HEK293T (cell line): ENCODE measurements around the gene FCN1.

Experiments used
- CTCF ChIA-PET: fragments of 350-600 bp; formaldehyde crosslinking; extraction: SDS; loops from one replicate; lab custom pipeline; 2021; ENCODE audit warnings: antibody characterized with exemption, inconsistent platforms; lab: Yijun Ruan, JAX
- POLR2A ChIA-PET: fragments of 350-600 bp; formaldehyde crosslinking; extraction: SDS; loops from one replicate; lab custom pipeline; 2020; ENCODE audit warnings: antibody characterized with exemption, inconsistent platforms; lab: Yijun Ruan, JAX
- DNase-seq: peaks from one replicate; pipeline ENCODE4 v3.0.0; 2012; ENCODE audit warnings: mixed read lengths; ENCODE audit errors: extremely low spot score
- ARNT ChIP-seq: fragments of 450-650 bp; IDR thresholded peaks from 2 replicates; pipeline ENCODE4 v1.6.1; 2017; ENCODE audit warnings: mild to moderate bottlenecking
- BHLHE40 ChIP-seq: fragments of 450-650 bp; IDR thresholded peaks from 2 replicates; pipeline ENCODE4 v1.6.1; 2016; ENCODE audit warnings: mild to moderate bottlenecking, moderate library complexity, borderline replicate concordance
- CTBP1 ChIP-seq: fragments of 450-650 bp; IDR thresholded peaks from 2 replicates; pipeline ENCODE4 v1.6.1; 2016; ENCODE audit warnings: borderline replicate concordance
- ELF4 ChIP-seq: fragments of 450-650 bp; IDR thresholded peaks from 2 replicates; pipeline ENCODE4 v1.6.1; 2017; ENCODE audit warnings: antibody characterized with exemption
- FOXA1 ChIP-seq: fragments of 450-650 bp; IDR thresholded peaks from 2 replicates; pipeline ENCODE4 v1.6.1; 2016; ENCODE audit warnings: mild to moderate bottlenecking
- FOXK2 ChIP-seq: fragments of 450-650 bp; IDR thresholded peaks from 2 replicates; pipeline ENCODE4 v1.6.1; 2016; ENCODE audit warnings: mild to moderate bottlenecking
- FOXM1 ChIP-seq: fragments of 450-650 bp; IDR thresholded peaks from 2 replicates; pipeline ENCODE4 v1.6.1; 2017; ENCODE audit warnings: mild to moderate bottlenecking, borderline replicate concordance
- HDGF ChIP-seq: fragments of 450-650 bp; IDR thresholded peaks from 2 replicates; pipeline ENCODE4 v1.6.1; 2017; ENCODE audit warnings: antibody characterized with exemption, borderline replicate concordance
- L3MBTL2 ChIP-seq: fragments of 450-650 bp; conservative IDR thresholded peaks from 2 replicates; pipeline ENCODE4 v1.6.1; 2016; ENCODE audit warnings: mild to moderate bottlenecking
- LEF1 ChIP-seq: fragments of 450-650 bp; IDR thresholded peaks from 2 replicates; pipeline ENCODE4 v1.6.1; 2017; ENCODE audit warnings: mild to moderate bottlenecking, borderline replicate concordance
- NFRKB ChIP-seq: fragments of 450-650 bp; IDR thresholded peaks from 2 replicates; pipeline ENCODE4 v1.6.1; 2016; ENCODE audit warnings: mild to moderate bottlenecking, moderate library complexity
- PKNOX1 ChIP-seq: fragments of 450-650 bp; IDR thresholded peaks from 2 replicates; pipeline ENCODE4 v1.6.1; 2016
- SP1 ChIP-seq: fragments of 450-650 bp; IDR thresholded peaks from 2 replicates; pipeline ENCODE4 v1.6.1; 2017
- SUZ12 ChIP-seq: fragments of 450-650 bp; IDR thresholded peaks from 2 replicates; pipeline ENCODE4 v1.6.1; 2016; ENCODE audit warnings: mild to moderate bottlenecking
- TARDBP ChIP-seq: fragments of 450-650 bp; IDR thresholded peaks from 2 replicates; pipeline ENCODE4 v1.6.1; 2016
- ZNF384 ChIP-seq: fragments of 450-650 bp; IDR thresholded peaks from 2 replicates; pipeline ENCODE4 v1.6.1; 2016

FCN1 gene

GRCh38 chr9:134964271-134965055, 46.8 kb upstream of the FCN1 start:
- TF ChIP-seq NFRKB (no peak), LEF1 (no peak), L3MBTL2 (no peak), ZNF384 (no peak), ARNT (no peak), BHLHE40 (no peak), FOXA1 (no peak), HDGF (no peak), TARDBP (no peak), PKNOX1 (no peak), ELF4 (no peak), FOXM1 (no peak), CTBP1 (no peak), FOXK2 (no peak), SUZ12 (no peak), SP1 (no peak)
- ChIA-PET CTCF (no interaction called here), POLR2A (no interaction called here)
- DNase-seq, result no peak

DNA sequence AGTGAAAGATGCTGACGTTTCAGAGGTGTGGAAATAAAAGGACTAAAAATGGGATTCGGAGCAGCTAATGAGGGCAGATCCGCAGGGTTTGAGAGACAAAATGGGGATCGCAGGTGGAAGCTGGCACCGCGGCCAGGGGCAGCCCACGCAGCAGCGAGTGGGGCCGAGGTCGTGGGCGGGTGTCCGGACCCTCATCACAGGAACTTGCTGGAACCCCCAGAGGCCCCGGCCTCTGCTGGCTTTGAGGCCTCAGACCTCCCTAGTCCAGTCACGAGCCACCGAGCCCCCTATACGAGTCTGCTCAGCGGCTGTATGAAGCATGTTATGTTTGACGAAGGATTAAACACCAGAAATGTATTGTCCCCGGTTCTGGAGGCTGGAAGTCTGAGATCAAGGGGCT, 45.8 kb upstream of the FCN1 start:
- CTCF ChIA-PET, result no interaction called here
- TF ChIP-seq HDGF, result no peak
- no peak for TF ChIP-seq NFRKB
- TF ChIP-seq BHLHE40, result no peak
- no peak for TF ChIP-seq PKNOX1
- no peak for TF ChIP-seq FOXK2
- no peak for TF ChIP-seq SP1
- no peak for TF ChIP-seq FOXA1
- no peak for TF ChIP-seq SUZ12
- TF ChIP-seq ELF4, result no peak
- TF ChIP-seq TARDBP, result no peak
- TF ChIP-seq ARNT, result no peak
- TF ChIP-seq CTBP1, result no peak
- TF ChIP-seq ZNF384, result no peak
- no peak for TF ChIP-seq L3MBTL2
- TF ChIP-seq FOXM1, result no peak
- TF ChIP-seq LEF1, result no peak
- POLR2A ChIA-PET, result no interaction called here
- no peak for DNase-seq

DNA sequence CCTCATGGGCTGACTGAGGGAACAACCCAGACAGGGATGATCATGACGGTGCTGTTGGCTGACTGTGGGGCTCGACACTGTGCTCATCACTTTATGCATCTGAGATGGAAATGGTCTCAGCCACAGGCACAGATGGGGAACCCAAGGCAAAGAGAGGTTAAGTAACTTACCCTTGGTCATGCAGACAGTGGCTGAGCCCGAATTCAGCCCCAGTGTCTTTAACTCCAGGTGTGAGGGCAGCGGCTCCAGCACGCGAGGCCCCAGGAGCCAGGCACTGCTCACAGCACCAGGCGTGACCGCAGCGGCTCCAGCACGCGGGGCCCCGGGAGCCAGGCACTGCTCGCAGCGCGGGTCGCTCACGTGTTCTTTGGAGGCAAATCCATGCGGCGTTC, 45.3 kb upstream of the FCN1 start:
- TF ChIP-seq ARNT (no peak), LEF1 (no peak), FOXA1 (no peak), BHLHE40 (no peak), TARDBP (no peak)
- CTCF ChIA-PET, result no interaction called here
- POLR2A ChIA-PET, result no interaction called here
- no peak for DNase-seq

GRCh38 chr9:134962065-134962972, 44.6 kb upstream of the FCN1 start:
- TF ChIP-seq FOXK2 (no peak), L3MBTL2 (no peak), ARNT (no peak), FOXA1 (no peak), SUZ12 (no peak), ELF4 (no peak), TARDBP (no peak), NFRKB (no peak), LEF1 (no peak), CTBP1 (no peak), PKNOX1 (no peak), ZNF384 (no peak), BHLHE40 (no peak), FOXM1 (no peak), HDGF (no peak), SP1 (no peak)
- ChIA-PET POLR2A (no interaction called here), CTCF (no interaction called here)

DNA sequence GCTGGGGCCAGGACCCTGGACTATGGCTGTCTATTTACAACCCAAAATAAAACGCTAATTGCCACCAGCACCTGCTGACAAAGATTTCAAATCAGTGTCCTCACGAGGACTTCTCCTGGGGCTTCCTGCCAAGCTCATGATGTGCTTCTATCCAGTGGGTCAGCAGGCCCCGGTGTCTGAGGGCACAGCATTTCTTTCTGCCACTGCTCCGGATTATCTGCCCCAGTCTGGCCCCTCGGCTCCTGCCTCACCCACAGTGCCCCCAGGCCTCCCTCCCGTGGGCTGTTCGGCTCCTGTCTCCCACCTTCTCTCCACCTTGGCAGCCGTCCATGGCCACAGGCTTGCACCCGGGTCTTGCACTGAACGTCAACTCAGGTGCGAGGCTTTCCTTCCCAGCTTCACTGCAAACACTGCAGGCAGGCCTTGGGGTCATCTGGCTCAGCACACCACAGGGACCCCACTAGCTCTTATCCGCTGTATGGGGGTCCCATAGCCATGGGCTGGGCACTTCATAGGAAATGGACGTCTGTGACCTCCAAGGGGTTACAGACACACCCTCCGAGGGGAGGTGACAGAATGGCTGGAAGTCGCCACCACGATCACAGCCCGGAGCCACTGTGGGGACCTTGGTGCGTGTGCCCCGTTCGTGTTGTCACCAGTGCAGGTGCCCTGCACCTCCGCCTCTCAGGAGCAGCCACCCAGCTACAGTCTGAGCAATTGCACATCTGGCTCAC, 43.8 kb upstream of the FCN1 start:
- DNase-seq, result no peak
- POLR2A ChIA-PET, result no interaction called here
- TF ChIP-seq ZNF384 (no peak), CTBP1 (no peak), BHLHE40 (no peak), LEF1 (no peak), FOXK2 (no peak), HDGF (no peak), ELF4 (no peak), L3MBTL2 (no peak), NFRKB (no peak), SP1 (no peak), PKNOX1 (no peak), SUZ12 (no peak), FOXA1 (no peak), ARNT (no peak), TARDBP (no peak), FOXM1 (no peak)
- CTCF ChIA-PET, result no interaction called here

More at GRCh38 chr9:134962065-134962972, 44.6 kb upstream of the FCN1 start:
- no peak for DNase-seq
